Activated naive CD4-positive, alpha-beta T cell treated with anti-CD3 and anti-CD28 coated beads, Interleukin-2, amount 50 U/mL, for 24 hours (primary cell): ENCODE results near the gene PTPN2.
A peak's percentile ranks its signal among the peaks of the same experiment; 100 is the strongest.
"Not testable (repeated sequence)": the region's sequence is repeated elsewhere in the genome, so short reads cannot be mapped to it uniquely, and the experiment has no call there.

Source experiments
- H3K27ac Mint-ChIP-seq: one replicate; pipeline ENCODE4 v1.8.0; 2021; ENCODE audit warnings: mild to moderate bottlenecking, mixed read lengths
- H3K27me3 Mint-ChIP-seq: one replicate; pipeline ENCODE4 v1.8.0; 2021; ENCODE audit warnings: mixed read lengths
- H3K36me3 Mint-ChIP-seq: one replicate; pipeline ENCODE4 v1.8.0; 2021; ENCODE audit warnings: mixed read lengths
- H3K4me1 Mint-ChIP-seq: one replicate; pipeline ENCODE4 v1.8.0; 2021; ENCODE audit warnings: mixed read lengths
- H3K4me3 Mint-ChIP-seq: one replicate; pipeline ENCODE4 v1.8.0; 2021; ENCODE audit warnings: mild to moderate bottlenecking, mixed read lengths
- H3K9me3 Mint-ChIP-seq: one replicate; pipeline ENCODE4 v1.8.0; 2021; ENCODE audit warnings: mixed read lengths

The PTPN2 gene

DNA sequence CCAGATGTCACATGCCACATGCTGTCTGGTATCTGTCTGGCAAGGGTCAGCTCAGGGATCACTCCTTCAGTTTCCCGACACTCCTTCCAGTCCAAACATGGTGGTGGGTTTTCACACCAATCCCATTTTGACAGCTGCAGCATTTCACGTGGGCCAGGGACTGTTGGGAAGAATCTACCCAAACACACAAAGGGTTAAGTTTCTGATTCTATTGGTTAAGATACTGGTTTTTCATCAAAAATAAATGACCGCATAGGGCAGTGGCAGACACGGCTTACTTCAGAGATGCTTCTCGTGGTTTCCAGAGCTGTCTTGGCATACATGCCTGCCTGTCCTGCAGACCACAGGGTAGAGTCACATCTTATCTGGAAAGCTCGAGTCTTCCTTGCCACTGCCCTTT is 101.5 kb downstream of the PTPN2 start:
- peaks cover 4% of the 10 kb centered on the region for H3K36me3 Mint-ChIP-seq
- H3K9me3 Mint-ChIP-seq = no peaks in the 10 kb centered on the region
- no peaks in the 10 kb centered on the region for H3K4me1 Mint-ChIP-seq
- no peak overlapping the region for H3K27ac Mint-ChIP-seq
- H3K4me3 Mint-ChIP-seq = no peak overlapping the region
- H3K27me3 Mint-ChIP-seq = no peaks in the 10 kb centered on the region

DNA sequence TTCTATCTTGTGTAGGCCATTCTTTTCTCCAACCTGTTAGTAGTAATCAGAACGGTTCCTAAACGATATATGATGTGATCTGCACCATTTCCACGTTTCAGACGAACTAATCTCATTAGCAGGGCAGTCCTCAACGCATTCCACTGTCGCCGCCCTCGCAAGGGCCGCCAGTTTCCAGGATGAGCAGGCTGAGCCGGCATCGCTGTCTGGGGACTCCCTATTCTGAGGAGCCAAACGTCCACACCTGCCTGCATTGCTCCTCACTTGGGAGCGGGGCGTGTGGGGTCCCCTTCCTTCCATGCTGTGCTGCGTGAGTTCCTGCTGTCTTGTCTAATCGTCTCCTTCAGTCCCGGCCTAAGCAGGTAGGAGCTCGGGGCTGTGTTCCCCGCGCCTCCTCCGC is 104.6 kb downstream of the PTPN2 start:
- Mint-ChIP-seq H3K27me3 (no peaks in the 10 kb centered on the region), H3K4me3 (no peak overlapping the region), H3K4me1 (peaks cover 8% of the 10 kb centered on the region), H3K9me3 (peaks cover 4% of the 10 kb centered on the region), H3K27ac (no peak overlapping the region), H3K36me3 (no peaks in the 10 kb centered on the region)

DNA sequence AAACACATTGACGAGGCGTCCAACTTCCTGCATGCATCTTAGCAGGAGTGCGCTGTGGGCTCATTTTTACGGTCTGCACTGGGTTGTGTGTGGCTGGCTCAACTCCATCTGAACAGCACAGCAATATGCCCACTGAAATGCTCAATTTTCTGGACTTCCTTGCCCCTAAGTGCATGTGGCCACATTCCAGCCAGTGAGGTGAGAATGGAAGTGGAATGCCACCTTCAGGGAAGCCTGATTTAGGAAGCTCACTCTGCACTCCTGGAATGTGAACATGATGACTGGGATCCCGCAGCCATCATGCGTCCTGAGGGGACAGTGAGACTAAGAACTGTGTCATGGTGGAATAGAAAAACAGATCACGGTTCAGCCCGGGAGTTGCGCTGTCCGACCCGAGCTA is 105.0 kb downstream of the PTPN2 start:
- Mint-ChIP-seq H3K9me3 (peaks cover 4% of the 10 kb centered on the region), H3K27ac (no peak overlapping the region), H3K27me3 (no peaks in the 10 kb centered on the region), H3K4me3 (no peak overlapping the region), H3K36me3 (no peaks in the 10 kb centered on the region), H3K4me1 (peaks cover 8% of the 10 kb centered on the region)

DNA sequence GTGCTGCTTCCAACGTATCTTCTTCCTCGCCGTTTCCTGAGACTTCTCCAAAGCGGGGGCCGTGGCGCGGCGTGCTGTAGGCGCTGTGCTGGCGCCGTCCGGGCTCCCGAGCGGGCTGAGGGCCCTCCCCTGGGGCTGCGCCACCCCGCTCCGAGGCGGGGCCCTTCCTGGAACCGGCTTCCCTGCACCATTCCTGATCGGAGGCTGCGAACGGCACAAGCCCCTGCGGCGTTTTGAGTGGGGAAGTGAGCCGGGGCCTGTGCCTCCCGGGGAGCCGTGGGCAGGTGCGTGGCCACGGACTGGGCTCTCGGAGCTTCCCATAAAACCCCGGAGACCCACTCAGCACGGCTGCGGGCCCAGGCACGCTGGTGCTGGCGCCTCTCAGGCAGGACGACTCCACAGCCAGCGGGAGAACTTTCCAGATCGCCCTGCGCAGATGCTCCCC is 106.5 kb downstream of the PTPN2 start:
- H3K27ac Mint-ChIP-seq = no peak overlapping the region
- H3K4me1 Mint-ChIP-seq = peaks cover 16% of the 10 kb centered on the region
- H3K36me3 Mint-ChIP-seq = no peaks in the 10 kb centered on the region
- H3K27me3 Mint-ChIP-seq = no peaks in the 10 kb centered on the region
- H3K9me3 Mint-ChIP-seq = peaks cover 4% of the 10 kb centered on the region
- peak overlapping the region; percentile 51 for H3K4me3 Mint-ChIP-seq

DNA sequence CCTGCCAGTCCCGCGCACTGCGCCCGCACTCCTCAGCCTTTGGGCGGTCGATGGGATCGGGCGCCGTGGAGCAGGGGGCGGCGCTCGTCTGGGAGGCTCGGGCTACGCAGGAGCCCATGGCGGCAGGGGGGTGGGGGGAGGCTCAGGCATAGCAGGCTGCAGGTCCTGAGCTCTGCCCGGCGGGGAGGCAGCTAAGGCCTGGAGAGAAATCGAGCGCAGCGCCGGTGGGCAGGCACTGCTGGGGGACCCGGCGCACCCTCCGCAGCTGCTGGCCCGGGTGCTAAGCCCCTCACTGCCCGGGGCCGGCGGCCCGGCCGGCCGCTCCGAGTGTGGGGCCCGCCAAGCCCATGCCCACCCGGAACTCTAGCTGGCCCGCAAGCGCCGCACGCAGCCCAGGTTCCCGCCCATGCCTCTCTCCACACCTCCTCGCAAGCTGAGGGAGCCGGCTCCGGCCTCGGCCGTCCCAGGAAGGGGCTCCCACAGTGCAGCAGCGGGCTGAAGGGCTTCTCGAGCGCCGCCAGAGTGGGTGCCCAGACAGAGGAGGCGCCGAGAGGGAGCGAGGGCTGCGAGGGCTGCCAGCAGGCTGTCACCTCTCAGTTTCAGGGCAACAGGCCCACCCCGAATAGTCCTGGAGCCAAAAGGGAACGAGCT is 107.1 kb downstream of the PTPN2 start:
- Mint-ChIP-seq H3K27ac (no peak overlapping the region), H3K36me3 (no peaks in the 10 kb centered on the region), H3K4me3 (peak overlapping the region; percentile 51), H3K4me1 (peaks cover 16% of the 10 kb centered on the region), H3K9me3 (peaks cover 4% of the 10 kb centered on the region), H3K27me3 (no peaks in the 10 kb centered on the region)

DNA sequence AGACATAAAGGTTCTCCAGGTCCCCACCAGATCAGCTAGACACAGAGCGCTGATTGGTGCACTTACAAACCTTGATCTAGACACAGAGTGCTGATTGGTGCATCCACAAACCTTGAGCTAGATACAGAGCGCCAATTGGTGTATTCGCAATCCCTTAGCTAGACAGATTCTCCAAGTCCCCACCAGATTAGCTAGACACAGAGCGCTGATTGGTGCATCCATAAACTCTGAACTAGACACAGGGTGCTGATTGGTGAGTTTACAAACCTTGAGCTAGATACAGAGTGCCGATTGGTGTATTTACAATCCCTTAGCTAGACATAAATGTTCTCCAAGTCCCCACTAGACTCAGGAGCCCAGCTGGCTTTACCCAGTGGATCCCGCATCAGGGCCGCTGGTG is 107.6 kb downstream of the PTPN2 start:
- peak overlapping the region; percentile 94 for H3K4me3 Mint-ChIP-seq
- H3K9me3 Mint-ChIP-seq, H3K36me3 Mint-ChIP-seq, H3K27me3 Mint-ChIP-seq, H3K27ac Mint-ChIP-seq: not testable (repeated sequence)
- peaks cover 16% of the 10 kb centered on the region for H3K4me1 Mint-ChIP-seq

DNA sequence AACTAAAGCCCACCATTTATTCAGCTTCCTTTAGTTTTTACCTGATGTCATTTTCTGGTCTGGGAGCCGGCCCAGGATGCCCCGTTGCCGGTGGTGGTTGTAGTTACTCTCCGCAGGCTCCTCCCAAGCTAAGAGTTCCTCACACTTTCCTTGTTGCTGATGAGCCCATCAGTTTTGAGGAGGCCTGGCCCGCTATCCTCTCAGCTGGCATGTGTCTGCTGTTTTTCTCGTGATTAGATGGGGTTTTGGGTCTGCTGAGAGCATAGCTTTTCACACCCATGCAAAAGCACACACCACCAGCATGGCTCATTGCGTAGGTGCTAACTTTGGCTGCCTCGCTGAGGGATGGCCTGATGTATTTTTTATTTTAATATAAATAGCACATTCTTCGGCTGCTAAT is 109.1 kb downstream of the PTPN2 start:
- H3K4me3 Mint-ChIP-seq = peak overlapping the region; percentile 94
- no peaks in the 10 kb centered on the region for H3K27me3 Mint-ChIP-seq
- peaks cover 16% of the 10 kb centered on the region for H3K4me1 Mint-ChIP-seq
- peaks cover 2% of the 10 kb centered on the region for H3K36me3 Mint-ChIP-seq
- H3K9me3 Mint-ChIP-seq = peaks cover 4% of the 10 kb centered on the region
- peak overlapping the region; percentile 32 for H3K27ac Mint-ChIP-seq

DNA sequence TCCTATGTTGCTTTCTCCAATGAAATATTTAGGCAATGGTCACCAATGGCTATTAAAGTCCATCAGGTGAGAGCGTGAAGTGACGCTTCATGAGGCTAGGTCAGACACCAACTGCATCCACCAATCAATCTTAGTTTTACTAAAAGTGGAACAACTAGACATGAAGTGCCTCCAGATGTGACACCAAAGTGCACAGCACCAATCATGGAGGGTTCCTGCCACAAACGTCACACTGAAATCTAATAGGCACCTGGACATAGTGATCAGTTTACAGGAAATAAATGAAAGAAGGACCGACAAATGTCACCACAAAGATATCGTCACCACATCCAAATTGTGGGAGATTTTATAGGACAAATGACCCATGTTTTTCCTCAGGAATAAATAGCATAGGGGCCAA is 110.7 kb downstream of the PTPN2 start:
- peak overlapping the region; percentile 40 for H3K4me3 Mint-ChIP-seq

DNA sequence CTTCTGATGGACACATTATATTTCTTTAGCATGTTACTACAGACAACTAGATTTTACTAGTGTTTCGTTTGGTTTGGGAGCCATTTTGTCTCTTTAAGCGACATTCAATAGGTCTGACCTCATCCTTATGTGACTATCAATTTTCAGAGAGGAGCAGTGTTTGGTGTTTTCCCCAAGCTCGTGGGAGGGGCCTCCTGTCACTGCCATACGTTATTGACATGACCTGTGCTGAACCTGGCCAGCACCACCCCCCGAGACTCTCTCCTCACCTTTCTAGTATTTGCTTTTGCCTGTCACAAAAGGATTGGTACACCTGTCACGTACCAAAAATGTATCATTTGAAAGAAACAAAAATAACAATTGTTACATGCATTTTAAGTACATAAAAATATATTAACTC is 111.9 kb downstream of the PTPN2 start:
- no peaks in the 10 kb centered on the region for H3K27me3 Mint-ChIP-seq
- peaks cover 2% of the 10 kb centered on the region for H3K36me3 Mint-ChIP-seq
- H3K4me1 Mint-ChIP-seq = peaks cover 16% of the 10 kb centered on the region
- H3K9me3 Mint-ChIP-seq = peaks cover 4% of the 10 kb centered on the region
- no peak overlapping the region for H3K27ac Mint-ChIP-seq
- no peak overlapping the region for H3K4me3 Mint-ChIP-seq

More for the DNA sequence above, 110.7 kb downstream of the PTPN2 start:
- Mint-ChIP-seq H3K27ac (no peak overlapping the region), H3K27me3 (no peaks in the 10 kb centered on the region), H3K36me3 (peaks cover 2% of the 10 kb centered on the region), H3K9me3 (peaks cover 4% of the 10 kb centered on the region), H3K4me1 (peaks cover 16% of the 10 kb centered on the region)

DNA sequence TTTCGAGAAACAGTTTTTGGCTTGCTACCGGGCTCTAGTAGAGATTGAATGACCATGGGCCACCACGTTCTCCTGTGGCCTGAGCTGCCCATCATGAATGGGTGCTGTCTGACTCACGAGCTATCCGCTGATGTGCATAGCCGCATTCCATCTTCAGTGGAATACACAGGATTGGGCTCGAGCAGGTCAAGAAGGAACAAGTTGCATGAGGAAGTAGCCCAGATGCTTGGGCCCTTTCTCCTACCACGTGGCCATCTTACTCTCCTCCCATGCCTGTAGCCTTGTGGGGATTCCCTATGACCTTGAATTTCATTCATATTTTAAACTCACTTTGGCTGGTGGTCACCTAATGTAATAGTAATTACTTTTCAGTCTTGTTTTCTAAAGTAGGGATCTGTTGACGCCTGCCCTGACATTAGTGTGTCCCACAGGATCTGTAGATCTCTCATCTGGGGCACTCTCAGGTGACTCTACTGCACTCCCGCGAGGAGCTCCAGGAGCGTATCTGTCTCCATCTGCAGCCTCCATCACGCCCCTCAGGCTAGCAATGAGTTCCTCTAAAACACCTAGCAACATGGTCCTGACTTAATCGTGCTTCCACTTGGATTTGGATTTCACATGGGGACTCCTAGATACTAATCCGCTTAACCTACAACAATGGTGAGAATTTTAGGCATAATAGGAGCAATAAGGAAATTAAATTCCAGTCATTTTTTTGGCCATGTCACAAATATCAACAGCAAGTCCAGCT is 113.4 kb downstream of the PTPN2 start:
- H3K9me3 Mint-ChIP-seq = no peaks in the 10 kb centered on the region
- H3K4me3 Mint-ChIP-seq = no peak overlapping the region
- no peaks in the 10 kb centered on the region for H3K27me3 Mint-ChIP-seq
- peaks cover 14% of the 10 kb centered on the region for H3K4me1 Mint-ChIP-seq
- peaks cover 2% of the 10 kb centered on the region for H3K36me3 Mint-ChIP-seq
- H3K27ac Mint-ChIP-seq = no peak overlapping the region

DNA sequence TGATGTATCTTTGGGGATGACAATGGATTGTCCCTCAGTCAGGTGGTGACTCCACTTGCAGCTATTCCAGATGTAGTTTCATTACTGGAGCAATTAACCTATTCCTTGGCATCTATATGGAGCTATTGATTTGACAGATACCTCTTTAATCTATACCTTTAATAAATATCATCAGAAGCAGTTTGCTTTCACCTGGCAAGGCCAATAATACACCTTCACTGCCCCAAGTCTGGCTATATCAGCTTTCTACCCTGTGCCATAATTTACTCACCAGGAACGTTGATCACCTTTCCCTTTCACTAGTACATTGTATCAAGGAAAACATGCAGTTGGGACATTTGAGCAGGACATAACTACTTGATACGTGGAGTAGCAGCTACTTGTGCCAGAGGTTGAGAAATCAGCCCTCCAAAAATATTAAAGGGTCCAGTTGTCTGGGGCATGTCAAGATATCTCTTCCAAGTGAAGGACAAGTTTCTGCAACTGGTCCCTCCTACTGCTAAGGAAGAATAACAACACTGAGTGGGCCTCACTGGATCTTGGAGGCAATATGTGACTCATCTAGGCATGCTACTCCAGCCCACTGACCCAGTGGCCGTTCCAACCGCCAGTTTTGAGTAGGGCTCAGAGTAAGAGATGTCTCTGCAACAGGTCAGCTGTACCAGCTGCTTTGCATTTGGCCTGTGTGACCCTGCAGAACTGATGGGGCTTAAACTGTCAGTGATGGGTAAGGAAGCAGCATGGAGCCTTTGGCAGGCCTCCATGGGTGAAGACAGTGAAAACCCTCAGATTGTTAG is 114.2 kb downstream of the PTPN2 start:
- no peaks in the 10 kb centered on the region for H3K27me3 Mint-ChIP-seq
- H3K4me1 Mint-ChIP-seq = peaks cover 12% of the 10 kb centered on the region
- H3K4me3 Mint-ChIP-seq = no peak overlapping the region
- no peak overlapping the region for H3K27ac Mint-ChIP-seq
- H3K9me3 Mint-ChIP-seq = no peaks in the 10 kb centered on the region
- H3K36me3 Mint-ChIP-seq = peaks cover 2% of the 10 kb centered on the region

DNA sequence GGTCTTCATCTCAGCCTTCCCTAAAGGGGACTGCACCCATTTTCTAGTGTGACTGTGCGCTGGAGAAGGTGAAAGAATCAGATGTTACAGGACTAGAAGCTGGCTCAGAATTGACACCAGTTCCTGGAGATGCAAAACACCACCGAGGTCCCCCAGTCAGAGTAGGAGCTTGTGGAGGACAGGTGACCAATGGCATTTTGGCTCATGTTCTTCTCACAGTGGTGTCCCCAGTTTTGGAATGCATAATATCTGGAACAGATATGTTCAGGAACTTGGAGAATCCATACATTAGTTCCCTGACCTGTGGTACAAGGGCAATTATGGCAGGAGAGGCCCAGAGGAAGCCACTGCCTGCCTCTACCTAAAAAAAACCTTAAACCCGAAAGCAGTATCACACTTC is 114.9 kb downstream of the PTPN2 start:
- Mint-ChIP-seq H3K36me3 (peaks cover 2% of the 10 kb centered on the region), H3K27ac (no peak overlapping the region), H3K4me3 (no peak overlapping the region), H3K9me3 (no peaks in the 10 kb centered on the region), H3K27me3 (no peaks in the 10 kb centered on the region), H3K4me1 (peaks cover 8% of the 10 kb centered on the region)

DNA sequence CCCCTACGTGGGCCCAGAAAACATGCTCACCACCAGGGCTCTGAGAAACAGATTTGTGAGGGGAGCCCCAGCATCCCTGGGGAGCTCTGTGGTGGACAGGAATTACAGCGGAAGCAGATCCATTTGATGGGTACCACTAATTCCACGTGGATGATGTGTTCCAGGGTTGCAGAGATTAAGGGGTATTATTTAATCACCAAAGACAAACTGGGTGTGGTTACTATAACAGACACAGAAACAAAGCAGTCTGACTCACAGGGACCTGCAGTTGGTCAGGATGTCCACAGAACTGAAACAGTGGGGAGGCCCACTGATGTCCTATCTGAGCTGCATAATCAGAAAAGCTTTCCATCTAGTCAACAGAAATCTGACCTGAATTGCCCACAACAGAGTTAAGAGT is 115.4 kb downstream of the PTPN2 start:
- Mint-ChIP-seq H3K9me3 (no peaks in the 10 kb centered on the region), H3K4me1 (peaks cover 5% of the 10 kb centered on the region), H3K36me3 (peaks cover 2% of the 10 kb centered on the region), H3K27ac (no peak overlapping the region), H3K4me3 (no peak overlapping the region), H3K27me3 (no peaks in the 10 kb centered on the region)

DNA sequence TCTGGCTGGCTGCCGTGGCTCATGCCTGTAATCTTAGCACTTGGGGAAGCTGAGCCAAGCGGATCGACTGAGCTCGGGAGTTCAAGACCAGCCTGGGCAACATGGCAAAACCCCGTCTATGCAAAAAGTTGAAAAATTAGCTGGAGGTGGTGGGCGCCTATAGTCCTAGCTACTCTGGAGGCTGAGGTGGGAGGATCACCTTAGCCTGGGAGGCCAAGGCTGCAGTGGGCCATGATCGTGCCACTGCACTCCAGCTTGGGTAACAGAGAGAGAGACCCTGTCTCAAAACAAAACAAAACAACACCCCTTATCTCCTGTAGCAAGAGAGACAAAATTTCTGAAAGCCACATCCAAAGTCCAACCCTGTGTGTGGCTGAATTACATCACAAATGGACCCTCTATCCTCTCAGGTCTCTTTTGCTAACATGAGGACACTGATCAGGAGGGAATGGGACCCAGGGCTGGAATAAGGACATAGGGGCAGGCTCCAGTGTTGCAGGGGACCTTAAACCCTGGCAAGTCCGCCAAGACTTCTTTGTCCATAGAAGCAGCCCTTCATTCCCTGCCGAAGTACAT is 116.4 kb downstream of the PTPN2 start:
- Mint-ChIP-seq H3K4me3 (no peak overlapping the region), H3K4me1 (no peaks in the 10 kb centered on the region), H3K9me3 (no peaks in the 10 kb centered on the region), H3K36me3 (peaks cover 3% of the 10 kb centered on the region), H3K27me3 (no peaks in the 10 kb centered on the region), H3K27ac (no peak overlapping the region)

DNA sequence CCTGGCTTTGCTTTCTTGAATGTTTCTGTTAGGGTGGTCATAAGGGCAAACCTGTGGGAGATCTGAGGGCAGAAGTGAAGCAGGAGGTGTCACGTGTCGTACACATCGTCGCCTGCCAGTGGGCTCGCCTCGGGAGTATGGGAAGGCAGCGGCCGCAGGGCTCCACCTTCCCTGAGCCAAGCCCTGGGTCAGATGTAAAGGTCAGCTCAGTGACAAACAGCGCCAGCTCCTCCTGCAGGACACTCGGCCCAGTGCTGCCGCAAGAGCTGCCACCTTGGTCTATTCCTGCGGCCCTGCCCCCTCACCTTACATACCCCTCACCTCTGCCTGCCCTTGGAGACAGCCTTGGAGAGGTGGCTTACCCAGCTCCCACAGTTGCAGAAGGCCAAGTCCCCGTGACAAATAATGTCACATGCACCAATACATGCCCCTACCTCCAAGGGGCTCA is 117.0 kb downstream of the PTPN2 start:
- no peak overlapping the region for H3K4me3 Mint-ChIP-seq
- H3K36me3 Mint-ChIP-seq = peaks cover 4% of the 10 kb centered on the region
- no peaks in the 10 kb centered on the region for H3K4me1 Mint-ChIP-seq
- H3K27ac Mint-ChIP-seq = no peak overlapping the region
- H3K27me3 Mint-ChIP-seq = no peaks in the 10 kb centered on the region
- H3K9me3 Mint-ChIP-seq = no peaks in the 10 kb centered on the region
